DND-41 (cell line): ENCODE measurements around the gene DPPA2.

Experiments
- CTCF ChIP-seq: IDR thresholded peaks from 2 replicates; pipeline ENCODE4 v1.5.1; 2012; ENCODE audit warnings: borderline replicate concordance, low read length, moderate library complexity, mild to moderate bottlenecking; ENCODE audit not compliant: poor library complexity, severe bottlenecking; ENCODE audit errors: extremely low read depth
- EZH2 ChIP-seq: IDR thresholded peaks from 3 replicates; pipeline ENCODE4 v1.6.1; 2012; ENCODE audit warnings: borderline replicate concordance, low read depth, mild to moderate bottlenecking, moderate library complexity, low read length, inconsistent platforms; ENCODE audit not compliant: severe bottlenecking

- no peak for TF ChIP-seq CTCF
- no peak for TF ChIP-seq EZH2
Measured at GRCh38 chr3:109339714-109340648, 23.7 kb upstream of the DPPA2 start.
